Lower leg skin (tissue), 4 donors: Measurements from ENCODE around the gene RNGTT. TPM values are rescaled to one million over a fixed set of nuclear protein-coding genes. Genes with fewer than 3 reads are reported as not detected.

Experiments
- DNase-seq, 2 donors: peaks; one replicate each; pipeline ENCODE4 v3.0.0-alpha.2; 2019; ENCODE audit warnings: low spot score in 2 of 2
- H3K4me3 ChIP-seq: fragments of 200-600 bp; sonication (generic); 2 replicates; pipeline ENCODE4 v1.5.1; 2017; ENCODE audit warnings: mild to moderate bottlenecking, low read depth; ENCODE audit not compliant: poor library complexity, severe bottlenecking
- POLR2A ChIP-seq, 2 donors: fragments of 450-650 bp; IDR thresholded peaks; one replicate each; pipeline ENCODE4 v1.6.1; 2016 to 2017; ENCODE audit warnings: antibody characterized with exemption in 2 of 2, mild to moderate bottlenecking in 1 of 2, moderate library complexity in 1 of 2
- WGBS, 2 donors: methylation state at CpG; one replicate each; pipeline ENCODE4 v1.1.5; 2018; 5-methylcytosine and 5-hydroxymethylcytosine counted together
- intact Hi-C: fragments of 100-400 bp; cut with DNase I; formaldehyde crosslinking; loops from one replicate; pipeline ENCODE4 v1.15.0; 2023; ENCODE audit warnings: low total_unique reads
- total RNA-seq, 4 donors: library from RNA; depleted of rRNA; stranded (reverse); fragments of >200 nt; gene quantifications; one replicate each; pipeline ENCODE4 v1.1.0, GENCODE V29; 2016
- TF ChIP-seq, protein P1 (sequence below), 3 donors: fragments of 450-650 bp; IDR thresholded peaks; one replicate each; pipeline ENCODE4 v1.5.1; 2016; ENCODE audit warnings: antibody characterized with exemption in 3 of 3, mild to moderate bottlenecking in 3 of 3, moderate library complexity in 2 of 3

RNGTT gene
- total RNA-seq, 4 donors from 2014 or later: 9.3 to 12.0 (median 11.1) TPM

GRCh38 chr6:88965691-88966090 lies 2.3 kb upstream of the RNGTT start:
- no peak for DNase-seq
- intact Hi-C loops: no loop called here
- 93% methylated on average over 2 of the region's 2 CpGs for WGBS, 2 donors
- no peak overlapping the region for H3K4me3 ChIP-seq
- TF ChIP-seq, protein P1, sequence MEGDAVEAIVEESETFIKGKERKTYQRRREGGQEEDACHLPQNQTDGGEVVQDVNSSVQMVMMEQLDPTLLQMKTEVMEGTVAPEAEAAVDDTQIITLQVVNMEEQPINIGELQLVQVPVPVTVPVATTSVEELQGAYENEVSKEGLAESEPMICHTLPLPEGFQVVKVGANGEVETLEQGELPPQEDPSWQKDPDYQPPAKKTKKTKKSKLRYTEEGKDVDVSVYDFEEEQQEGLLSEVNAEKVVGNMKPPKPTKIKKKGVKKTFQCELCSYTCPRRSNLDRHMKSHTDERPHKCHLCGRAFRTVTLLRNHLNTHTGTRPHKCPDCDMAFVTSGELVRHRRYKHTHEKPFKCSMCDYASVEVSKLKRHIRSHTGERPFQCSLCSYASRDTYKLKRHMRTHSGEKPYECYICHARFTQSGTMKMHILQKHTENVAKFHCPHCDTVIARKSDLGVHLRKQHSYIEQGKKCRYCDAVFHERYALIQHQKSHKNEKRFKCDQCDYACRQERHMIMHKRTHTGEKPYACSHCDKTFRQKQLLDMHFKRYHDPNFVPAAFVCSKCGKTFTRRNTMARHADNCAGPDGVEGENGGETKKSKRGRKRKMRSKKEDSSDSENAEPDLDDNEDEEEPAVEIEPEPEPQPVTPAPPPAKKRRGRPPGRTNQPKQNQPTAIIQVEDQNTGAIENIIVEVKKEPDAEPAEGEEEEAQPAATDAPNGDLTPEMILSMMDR (IDR thresholded peaks at IDR 0.05): no peak
- no peak for TF ChIP-seq POLR2A (IDR thresholded peaks at IDR 0.05)

DNA sequence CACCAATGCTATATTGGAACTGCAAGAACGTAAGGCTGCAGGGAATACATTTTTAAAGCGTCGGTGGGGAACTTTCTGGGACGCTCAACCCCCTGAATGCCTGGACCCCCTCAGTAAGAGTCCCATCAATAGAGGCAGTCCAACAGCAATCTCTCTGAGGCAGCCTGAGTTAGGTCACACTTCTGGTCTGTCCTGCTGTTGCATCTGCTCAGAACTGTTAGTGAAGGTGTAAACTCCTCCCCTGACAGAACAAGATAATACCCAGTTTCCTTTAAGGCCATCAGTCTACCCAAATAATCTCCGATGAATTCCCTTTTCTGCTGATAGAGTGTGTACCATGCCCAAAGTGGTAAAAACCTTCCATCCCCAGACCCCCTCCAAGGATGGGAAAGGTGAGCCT lies 1.1 kb upstream of the RNGTT start:
- no peak overlapping the region for H3K4me3 ChIP-seq
- intact Hi-C loops: no loop called here
- DNase-seq: no peak
- TF ChIP-seq, protein P1 (IDR thresholded peaks at IDR 0.05): no peak
- TF ChIP-seq POLR2A (IDR thresholded peaks at IDR 0.05): no peak
- WGBS, 2 donors: 60 to 76% methylated on average over 5 of the region's 5 CpGs

- no peak for TF ChIP-seq POLR2A (IDR thresholded peaks at IDR 0.05)
- TF ChIP-seq, protein P1 (IDR thresholded peaks at IDR 0.05): no peak
- no peak overlapping the region for H3K4me3 ChIP-seq
- intact Hi-C loops: no loop called here
- no peak for DNase-seq
Measured at GRCh38 chr6:88958842-88959241, 4.6 kb downstream of the RNGTT start.

- TF ChIP-seq POLR2A (IDR thresholded peaks at IDR 0.05): no peak
- TF ChIP-seq, protein P1 (IDR thresholded peaks at IDR 0.05): no peak
- no peak overlapping the region for H3K4me3 ChIP-seq
- intact Hi-C loops: no loop called here
- WGBS, 2 donors: 95 to 98% methylated on average over 2 of the region's 2 CpGs
- DNase-seq: no peak
Measured at GRCh38 chr6:88953550-88954386, 9.7 kb downstream of the RNGTT start.

DNA sequence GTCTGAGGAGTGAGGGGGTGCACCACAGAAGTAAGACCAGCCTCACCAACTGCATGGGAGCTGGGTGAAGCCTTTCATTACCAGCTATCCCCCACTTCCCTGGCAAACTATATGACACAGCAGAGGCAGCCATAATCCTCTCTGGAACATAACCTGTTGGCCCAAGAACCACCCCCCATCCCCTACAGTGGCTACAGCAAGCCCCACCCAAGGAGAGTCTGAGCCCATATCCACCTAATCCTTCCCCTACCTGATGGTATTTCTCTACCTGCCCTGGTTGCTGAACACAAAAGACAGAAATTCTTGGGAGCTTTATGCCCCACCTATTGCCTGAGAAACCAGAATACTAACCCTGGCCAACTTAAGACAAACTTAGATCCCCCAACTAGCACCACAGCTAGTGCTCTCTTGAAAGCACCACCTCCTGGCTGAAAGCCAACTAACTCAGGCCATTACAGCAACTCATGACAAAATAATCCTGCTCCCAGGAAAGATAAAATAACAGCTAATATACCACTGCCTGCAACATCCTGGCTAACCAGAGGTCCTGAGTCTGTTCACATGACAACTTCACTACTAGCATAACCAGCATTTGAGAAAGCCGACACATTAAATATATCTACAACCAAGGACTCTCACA lies 11.2 kb downstream of the RNGTT start:
- intact Hi-C loops: no loop called here
- 94 to 100% methylated on average over 1 of the region's 1 CpG for WGBS, 2 donors

More for the DNA sequence above, 11.2 kb downstream of the RNGTT start:
- no peak overlapping the region for H3K4me3 ChIP-seq
- no peak for DNase-seq
- TF ChIP-seq, protein P1 (IDR thresholded peaks at IDR 0.05): no peak
- no peak for TF ChIP-seq POLR2A (IDR thresholded peaks at IDR 0.05)
